ENCODE data around the gene MERTK. TPM values are rescaled to one million over a fixed set of nuclear protein-coding genes. Genes with fewer than 3 reads are reported as not detected.
A peak's percentile ranks its signal among the peaks of the same experiment; 100 is the strongest.

Gene MERTK
- total and polyA plus RNA-seq, 2 of the 13 experiments (the other 11 are each of a cell fraction or from before 2014, with no cell fraction given) = 37.3 to 44.7 TPM

GRCh38 chr2:111909079-111909478 lies 10.7 kb downstream of the MERTK start (continued):
- TF ChIP-seq ZNF609 (CRISPR knock-in tag; IDR thresholded peaks at IDR 0.05; ENCODE audit: borderline replicate concordance) (no peak), ZSCAN25 (CRISPR knock-in tag; IDR thresholded peaks at IDR 0.05) (no peak), USF2 (IDR thresholded peaks at IDR 0.05; ENCODE audit: low read depth, low read length) (no peak), USF2 (CRISPR knock-in tag; IDR thresholded peaks at IDR 0.05; ENCODE audit: borderline replicate concordance) (no peak), ZNF264 (CRISPR knock-in tag; IDR thresholded peaks at IDR 0.05) (no peak), NFYB (CRISPR knock-in tag; IDR thresholded peaks at IDR 0.05) (no peak), MYNN (CRISPR knock-in tag; IDR thresholded peaks at IDR 0.05; ENCODE audit: low read depth) (no peak), KMT2B (CRISPR knock-in tag; IDR thresholded peaks at IDR 0.05) (no peak), NR2F6 (IDR thresholded peaks at IDR 0.05) (0 out of 2 replicates have a peak, but pooled peaks have one; percentile 42), NR2F6 (CRISPR knock-in tag; IDR thresholded peaks at IDR 0.05) (no peak), PAXIP1 (CRISPR knock-in tag; conservative IDR thresholded peaks at IDR 0.05) (peak; percentile 32), ZBTB7B (CRISPR knock-in tag; IDR thresholded peaks at IDR 0.05) (peak; percentile 94), ATF4 (CRISPR knock-in tag; IDR thresholded peaks at IDR 0.05) (no peak), CAMTA2 (CRISPR knock-in tag; IDR thresholded peaks at IDR 0.05; ENCODE audit: borderline replicate concordance) (no peak), KDM1A (CRISPR knock-in tag; IDR thresholded peaks at IDR 0.05) (no peak), TEAD3 (CRISPR knock-in tag; optimal IDR thresholded peaks at IDR 0.05; ENCODE audit: borderline replicate concordance) (peak; percentile 91), ZSCAN30 (CRISPR knock-in tag; IDR thresholded peaks at IDR 0.05) (no peak), SOX13 (IDR thresholded peaks at IDR 0.05) (no peak), SOX13 (CRISPR knock-in tag; conservative IDR thresholded peaks at IDR 0.05 in 1 of 2, IDR thresholded peaks at IDR 0.05 in 1 of 2) (peak in 1 of 2 experiments; percentile 55; a peak in 2 of 4 replicates), CEBPG (CRISPR knock-in tag; IDR thresholded peaks at IDR 0.05) (no peak), TBX2 (CRISPR knock-in tag; IDR thresholded peaks at IDR 0.05; ENCODE audit: borderline replicate concordance) (no peak), PHF8 (CRISPR knock-in tag; IDR thresholded peaks at IDR 0.05) (no peak)
